COLO668 (cell line): ENCODE results near the gene TMEM30B.

Source experiments
- DNase-seq: peaks from one replicate; lab custom pipeline; 2025; ENCODE audit not compliant: unreplicated experiment; lab: John Stamatoyannopoulos, UW

TMEM30B gene

DNA sequence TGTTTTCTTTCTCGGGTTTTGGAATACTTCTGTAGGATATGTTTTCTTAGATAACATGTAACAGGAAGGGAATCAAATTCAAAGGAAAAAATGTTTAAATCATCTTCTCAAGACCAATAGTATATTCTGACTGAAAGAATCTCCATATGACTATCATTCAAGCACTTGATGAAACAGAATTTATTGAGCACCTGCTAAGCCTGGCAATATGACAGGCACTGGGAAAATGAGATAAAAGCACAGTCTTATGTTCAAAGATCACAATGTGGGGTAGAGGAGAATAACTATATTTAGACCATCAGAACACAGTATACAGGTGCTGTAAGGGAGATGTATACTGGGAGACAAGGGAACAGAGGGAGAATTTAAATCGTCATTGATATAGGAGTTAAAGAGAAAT, 19.1 kb upstream of the TMEM30B start:
- no peak for DNase-seq

DNA sequence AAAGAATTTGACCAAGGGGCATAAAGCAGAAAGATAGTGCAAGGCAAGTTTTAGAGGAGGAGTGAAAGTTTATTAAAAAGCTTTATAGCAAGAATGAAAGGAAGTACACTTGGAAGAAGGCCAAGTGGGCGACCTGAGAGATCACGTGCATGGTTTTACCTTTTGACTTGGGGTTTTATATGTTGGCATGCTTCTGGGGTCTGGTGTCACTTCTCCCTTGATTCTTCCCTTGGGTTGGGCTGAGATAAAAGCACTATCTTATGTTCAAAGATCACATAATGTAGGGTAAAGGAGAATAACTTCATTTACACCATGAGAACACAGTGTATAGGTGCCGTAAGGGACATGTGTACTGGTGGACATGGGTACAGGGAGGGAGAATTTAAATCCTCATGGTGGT, 17.7 kb upstream of the TMEM30B start:
- DNase-seq: no peak

DNA sequence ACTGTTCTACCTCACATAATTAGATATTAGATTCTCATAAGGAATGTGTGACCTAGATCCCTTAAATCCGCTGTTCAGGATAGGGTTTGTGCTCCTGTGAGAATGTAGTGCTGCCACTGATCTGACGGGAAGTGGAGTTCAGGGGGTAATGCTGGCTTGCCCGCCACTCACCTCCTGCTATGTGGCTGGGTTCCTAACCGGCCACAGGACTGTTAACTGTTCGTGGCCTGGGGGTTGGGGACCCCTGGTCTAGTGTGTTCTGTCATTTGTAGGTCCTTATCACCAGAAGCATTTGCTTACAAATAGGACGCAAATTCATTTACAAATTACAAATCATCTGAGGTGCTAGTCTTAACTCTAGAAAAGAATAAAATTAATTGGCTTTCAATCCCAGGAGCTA, 16.4 kb upstream of the TMEM30B start:
- no peak for DNase-seq

DNA sequence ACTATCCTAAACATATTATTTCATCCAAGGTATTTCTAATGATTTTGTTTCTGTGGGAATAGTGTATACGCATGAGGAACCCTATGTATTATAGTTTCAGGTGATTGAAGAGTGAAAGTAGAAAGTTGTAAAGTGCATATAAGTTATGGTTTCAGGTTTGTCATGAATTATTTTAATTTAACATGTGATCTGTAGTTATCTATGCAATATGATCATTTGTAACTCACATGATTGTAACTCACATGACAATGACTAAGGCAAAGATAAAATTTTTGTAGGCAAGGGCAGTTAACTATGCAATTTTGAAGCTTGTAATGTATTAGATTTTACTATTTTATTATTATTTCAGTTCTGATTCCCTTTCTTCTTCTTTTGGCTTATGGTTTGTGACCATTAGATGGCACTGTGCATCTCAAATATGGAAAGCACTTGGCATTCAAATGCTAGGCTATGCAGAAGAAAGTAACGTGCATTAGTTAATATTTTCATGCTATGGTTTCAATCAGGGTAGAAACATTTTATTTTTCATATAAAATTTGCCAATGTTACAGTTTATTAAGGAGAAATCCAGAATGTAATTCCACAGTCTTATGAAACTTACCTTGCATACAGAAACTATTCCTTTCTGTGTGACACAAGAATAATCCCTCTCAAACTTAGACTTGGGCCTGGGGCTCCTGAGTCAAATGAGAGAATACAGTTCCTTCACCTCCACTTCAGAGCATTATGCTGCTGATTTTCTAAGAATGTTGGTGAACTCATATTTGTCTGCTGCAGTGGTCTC, 15.8 kb upstream of the TMEM30B start:
- DNase-seq: no peak

DNA sequence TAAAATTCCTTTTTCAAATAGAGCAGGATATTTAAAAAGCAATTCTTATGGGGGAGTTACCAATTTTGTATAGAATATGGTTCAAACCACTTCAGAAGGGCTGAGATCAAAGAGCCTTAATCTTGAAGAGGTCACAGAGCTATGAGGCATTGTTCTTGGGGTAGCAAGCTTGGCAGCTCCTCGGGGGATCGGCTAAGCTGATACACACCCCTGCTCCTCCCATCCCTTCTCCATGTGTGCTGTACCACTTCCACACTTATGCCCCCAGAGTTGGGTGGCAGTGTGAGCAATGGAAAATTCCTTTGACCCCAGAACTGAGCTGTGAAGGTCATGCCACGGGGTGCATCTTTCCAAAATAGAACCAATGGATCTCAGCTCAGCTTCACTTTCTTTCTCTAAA, 15.0 kb upstream of the TMEM30B start:
- DNase-seq: no peak

DNA sequence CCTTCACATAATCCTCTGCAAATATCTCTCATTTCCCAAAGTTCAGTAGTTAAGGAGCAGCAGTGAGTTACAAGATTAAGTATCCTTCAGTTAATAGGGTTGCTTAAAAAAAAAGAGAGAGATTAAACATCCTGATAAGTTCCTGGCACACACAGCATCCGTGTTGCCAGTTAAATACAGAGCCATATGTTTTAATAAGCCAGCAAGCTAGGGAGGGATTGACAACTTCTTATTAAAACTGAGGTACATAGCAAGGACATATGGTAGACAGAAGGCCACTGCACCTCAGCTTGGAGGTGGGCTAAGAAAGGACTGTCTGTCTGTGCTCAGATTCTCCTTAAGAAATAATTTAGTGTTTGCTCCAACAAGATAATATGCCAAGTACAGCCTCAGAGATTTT, 9.6 kb upstream of the TMEM30B start:
- DNase-seq: no peak

DNA sequence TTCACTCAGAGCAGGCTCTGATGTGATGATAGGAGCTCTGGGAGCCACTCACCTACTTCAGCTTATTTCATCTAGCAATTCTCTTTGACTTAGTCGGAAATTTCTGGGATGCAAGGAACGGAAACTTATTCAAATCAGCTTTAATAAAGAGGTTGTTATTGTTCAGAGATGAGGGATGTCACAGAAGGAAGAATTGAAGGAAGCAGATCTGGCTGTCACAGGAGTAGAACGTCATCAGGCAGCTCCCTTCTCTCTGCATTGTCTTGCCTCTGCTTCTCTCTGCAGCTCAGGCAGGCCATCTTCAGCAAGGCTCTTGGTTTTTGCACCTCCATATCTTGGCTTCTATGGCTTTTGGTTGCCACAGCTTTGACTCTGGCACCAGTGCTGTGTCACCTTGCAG, 7.6 kb upstream of the TMEM30B start:
- no peak for DNase-seq

DNA sequence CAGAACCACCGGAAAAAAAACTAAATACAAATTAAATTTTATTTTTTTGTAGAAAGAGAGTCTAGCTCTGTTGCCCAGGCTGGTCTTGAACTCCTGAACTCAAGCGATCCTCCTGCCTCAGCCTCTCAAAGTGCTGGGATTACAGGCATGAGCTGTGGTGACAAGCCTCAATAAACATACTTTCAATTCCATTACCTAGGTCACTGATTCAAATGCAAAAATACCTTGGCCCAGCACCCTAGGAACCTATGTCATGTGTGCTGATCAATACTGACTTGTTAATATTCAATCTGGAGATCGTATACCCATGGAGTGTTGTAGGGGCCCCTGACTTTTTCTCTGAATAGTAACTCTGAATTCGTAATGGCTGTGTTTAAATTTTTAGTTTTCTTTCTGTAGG, 7.1 kb upstream of the TMEM30B start:
- no peak for DNase-seq

DNA sequence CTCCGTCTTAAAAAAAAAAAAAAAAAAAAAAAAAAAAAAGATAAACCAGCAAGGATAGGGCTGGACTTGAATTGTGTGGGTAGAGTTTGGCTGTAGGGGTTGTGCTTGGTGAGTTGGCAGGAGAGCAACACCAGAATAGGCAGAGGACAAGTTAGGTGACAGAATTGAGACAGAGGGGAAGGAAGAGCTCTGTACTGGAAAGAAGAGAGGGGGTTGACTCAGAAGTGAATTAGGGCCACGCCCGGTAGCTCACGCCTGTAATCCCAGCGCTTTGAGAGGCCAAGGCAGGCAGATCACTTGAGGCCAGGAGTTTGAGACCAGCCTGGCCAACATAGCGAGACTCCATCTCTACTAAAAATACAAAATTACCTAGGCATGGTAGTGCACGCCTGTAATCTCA, 6.1 kb upstream of the TMEM30B start:
- DNase-seq: no peak

DNA sequence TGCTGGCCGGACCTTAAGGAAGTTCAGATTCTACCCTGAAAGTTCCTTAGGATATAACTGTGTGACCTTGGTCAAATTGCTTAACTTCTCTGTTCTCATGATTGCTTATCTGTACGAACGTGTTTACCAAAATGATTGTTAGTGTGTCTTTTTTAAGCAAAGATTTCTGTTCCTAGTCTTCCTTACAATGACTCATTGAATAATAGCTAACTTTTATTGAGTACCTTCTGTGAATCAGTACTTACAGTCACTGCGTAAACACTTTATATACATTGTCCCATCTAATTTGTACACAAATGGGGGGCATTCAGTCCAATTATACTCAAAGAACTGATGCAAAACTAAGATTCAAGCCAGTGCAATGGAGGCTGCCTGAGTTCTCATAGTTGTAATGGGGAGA, 4.2 kb upstream of the TMEM30B start:
- DNase-seq: no peak

DNA sequence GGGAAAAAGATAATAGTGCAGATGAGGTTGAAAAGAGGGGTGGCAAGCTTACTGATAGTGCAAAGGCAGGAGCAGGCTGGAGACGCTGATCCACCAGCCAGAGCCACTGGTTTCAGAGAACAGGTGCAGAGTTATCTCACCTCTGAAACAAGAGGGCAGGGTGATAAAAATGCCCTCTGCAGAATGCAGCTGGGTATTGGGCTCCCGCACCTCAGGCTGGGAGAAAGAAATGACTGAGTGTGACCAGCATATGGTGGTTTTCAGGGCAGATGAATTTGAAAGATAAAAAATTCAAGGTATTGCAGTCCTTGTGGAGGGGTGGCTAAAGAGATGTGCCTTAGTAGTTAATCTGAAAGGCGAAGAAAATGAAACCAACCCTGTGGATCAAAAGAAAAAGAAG, 2.9 kb upstream of the TMEM30B start:
- DNase-seq: no peak

DNA sequence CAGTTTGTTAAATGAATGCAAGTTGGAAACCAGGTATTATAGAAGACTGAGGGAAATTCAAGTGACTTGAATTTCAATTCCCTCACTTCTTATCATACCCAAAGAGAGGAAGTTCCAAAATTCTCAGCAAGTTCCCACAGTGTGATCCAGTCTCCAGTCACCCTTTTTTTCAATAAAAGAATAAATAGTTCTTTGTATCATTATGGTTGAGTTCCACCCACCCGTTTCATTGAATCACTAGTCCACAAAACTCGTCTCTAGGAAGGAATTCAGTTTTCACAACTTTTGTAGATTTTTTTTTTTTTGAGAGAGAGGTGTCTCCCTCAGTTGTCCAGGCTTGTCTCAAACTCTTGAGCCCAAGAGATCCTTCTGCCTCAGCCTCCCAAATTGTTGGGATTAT, 1.6 kb upstream of the TMEM30B start:
- no peak for DNase-seq

DNA sequence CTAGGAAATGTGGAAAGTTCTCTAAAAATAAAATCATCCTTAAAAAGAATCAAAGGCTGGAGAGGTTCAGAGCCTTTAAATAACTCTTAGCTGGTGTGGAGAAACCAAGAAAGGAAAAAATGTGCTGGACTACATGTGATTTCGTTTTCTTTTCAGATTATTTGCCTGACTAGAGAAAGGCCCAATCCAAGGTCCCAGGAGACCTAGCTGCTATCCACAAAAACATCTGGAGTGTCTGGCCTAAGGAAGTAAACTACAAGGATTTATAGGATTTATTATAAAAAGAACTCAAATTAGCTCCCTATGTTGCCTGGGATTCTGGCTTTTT, 774 bp upstream of the TMEM30B start:
- no peak for DNase-seq

DNA sequence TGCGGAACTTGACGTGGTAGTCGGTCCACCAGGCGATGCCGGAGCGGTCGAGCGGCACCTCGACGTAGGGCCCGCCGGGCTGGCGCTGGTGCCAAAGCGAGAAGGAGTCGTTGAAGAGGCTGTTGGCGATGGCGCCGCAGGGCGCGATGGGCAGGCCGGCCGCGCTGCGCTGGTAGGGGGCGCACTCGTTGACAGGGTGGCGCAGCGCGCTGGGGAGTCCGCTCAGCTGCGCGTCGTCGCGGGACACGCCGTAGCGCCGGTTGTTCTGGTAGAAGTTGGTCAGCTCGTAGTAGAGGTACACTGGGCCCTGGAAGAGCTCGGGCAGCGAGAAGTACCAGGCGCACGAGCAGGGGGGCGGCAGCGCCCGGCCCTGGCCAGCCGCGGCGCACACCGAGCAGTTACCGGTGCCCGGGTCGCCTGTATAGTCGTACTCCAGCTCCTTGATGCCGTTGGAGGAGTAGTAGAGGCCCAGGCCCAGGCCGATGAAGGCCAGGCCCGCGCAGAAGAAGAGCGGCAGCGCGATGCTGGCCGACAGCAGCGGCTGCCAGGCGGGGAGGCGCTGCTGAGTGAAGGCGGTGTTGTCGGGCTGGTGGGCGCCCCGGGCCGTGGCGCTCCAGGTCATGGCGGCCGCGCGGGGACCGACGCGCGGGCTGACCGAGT, 482 bp downstream of the TMEM30B start:
- peak; percentile 92 for DNase-seq

DNA sequence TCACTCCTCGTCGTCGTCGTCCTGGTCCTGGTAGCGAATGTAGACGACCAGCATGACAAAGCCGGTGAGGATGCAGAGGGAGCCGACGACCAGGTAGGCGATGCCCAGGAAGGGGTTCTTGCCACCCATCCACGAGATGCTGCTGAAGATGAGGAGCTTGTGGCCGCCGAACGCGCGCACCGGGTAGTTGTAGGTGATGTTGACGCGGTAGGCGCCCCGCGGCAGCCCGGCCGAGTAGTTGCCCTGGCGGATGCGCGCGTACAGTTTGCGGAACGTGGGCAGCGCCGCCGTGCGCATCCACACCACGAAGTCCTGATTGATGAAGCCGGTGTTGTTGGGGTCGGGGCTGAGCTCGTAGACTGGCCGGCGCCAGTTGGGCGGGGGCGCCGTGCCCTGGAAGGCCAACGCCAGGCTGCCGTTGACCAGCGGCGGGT, 1.0 kb downstream of the TMEM30B start:
- DNase-seq: peak; percentile 81

DNA sequence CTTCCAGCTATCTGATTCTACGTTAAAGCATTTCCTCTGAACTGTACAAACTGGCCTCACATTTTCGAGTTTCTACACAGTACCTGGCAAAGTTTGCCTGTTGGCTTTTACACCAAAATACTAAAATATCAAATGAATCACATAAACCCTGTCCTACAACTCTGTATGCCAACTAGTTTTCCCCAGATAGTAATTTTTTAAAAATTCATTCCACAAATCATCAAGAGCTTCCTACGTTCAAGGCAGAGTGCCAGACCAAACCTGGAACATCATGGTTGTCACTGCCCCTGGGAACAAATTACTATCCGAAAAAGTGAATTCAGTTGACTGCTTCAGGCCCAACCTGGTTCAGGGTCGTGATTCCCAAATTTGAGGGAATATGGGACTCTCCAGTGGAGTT, 2.1 kb downstream of the TMEM30B start:
- no peak for DNase-seq

DNA sequence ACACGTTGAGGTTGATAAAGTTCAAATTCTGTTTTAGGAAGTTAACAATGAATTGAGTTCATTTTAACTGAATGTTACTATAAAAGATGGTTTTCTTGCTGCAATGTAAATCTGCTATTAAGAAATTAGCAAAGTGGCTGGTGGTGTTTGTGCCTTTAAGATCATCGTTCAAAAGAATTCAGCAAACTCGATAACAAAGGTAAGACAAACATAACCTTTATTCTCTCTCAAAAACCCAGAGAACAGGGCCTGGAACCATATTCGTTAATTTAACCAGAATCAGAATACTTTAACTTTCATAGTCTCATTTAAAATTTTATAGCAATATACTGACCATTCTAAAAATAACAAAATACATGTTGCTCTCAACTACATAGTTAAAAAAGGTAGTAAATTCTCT, 3.4 kb downstream of the TMEM30B start:
- no peak for DNase-seq

DNA sequence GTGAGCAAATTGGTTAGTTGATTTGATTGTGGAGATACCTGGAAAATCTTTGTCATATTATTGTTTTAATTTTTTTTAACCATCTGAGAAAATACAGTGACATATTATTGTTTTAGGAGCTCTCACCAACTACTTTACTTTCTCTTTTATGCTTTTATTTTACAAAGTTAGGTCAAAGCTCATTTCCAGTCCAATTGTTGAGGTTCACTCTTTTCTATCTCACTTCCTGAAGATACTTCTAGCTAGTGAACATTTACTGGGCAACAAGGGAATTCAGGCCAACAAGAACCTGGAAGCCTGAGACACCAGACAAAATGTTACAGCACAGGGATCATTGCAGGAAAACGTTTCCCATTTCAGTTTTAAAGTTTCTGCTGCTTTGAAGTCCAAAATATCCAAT, 3.9 kb downstream of the TMEM30B start:
- DNase-seq: no peak

DNA sequence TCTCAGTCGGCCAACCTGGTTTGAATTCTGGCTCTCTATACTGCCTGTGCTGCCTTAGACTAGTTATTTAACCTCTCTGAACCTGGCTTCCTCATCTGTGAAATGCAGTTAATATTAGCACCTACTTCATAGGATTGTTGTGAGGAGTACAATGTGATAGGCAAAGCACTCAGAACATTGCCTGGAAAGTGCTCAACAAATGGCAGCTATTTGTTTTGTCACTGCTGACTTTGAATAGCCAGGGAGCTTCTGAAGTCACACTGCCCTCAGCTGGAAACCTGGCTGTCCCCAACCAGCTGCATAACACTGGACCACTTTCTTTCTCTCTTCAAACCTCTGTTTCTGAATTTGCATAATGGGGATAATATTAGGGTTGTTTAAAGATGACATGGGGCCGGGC, 9.6 kb downstream of the TMEM30B start:
- DNase-seq: no peak

DNA sequence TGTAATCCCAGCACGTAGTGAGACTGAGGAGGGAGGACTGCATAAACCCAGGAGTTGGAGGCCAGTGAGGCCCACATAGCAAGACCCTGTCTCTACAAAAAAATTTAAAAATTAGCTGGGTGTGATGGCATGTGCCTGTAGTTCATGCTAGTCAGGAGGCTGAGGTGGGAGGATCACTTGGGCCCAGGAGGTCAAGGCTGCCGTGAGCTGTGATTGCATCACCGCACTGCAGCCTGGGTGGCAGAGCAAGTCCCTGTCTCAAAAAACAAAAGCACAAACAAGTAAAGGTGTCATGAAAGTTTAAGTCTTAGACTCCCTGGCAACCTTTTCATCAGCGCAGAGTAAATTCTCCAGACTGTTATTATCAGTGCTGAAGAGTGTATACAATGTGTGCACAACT, 10.4 kb downstream of the TMEM30B start:
- DNase-seq: no peak

DNA sequence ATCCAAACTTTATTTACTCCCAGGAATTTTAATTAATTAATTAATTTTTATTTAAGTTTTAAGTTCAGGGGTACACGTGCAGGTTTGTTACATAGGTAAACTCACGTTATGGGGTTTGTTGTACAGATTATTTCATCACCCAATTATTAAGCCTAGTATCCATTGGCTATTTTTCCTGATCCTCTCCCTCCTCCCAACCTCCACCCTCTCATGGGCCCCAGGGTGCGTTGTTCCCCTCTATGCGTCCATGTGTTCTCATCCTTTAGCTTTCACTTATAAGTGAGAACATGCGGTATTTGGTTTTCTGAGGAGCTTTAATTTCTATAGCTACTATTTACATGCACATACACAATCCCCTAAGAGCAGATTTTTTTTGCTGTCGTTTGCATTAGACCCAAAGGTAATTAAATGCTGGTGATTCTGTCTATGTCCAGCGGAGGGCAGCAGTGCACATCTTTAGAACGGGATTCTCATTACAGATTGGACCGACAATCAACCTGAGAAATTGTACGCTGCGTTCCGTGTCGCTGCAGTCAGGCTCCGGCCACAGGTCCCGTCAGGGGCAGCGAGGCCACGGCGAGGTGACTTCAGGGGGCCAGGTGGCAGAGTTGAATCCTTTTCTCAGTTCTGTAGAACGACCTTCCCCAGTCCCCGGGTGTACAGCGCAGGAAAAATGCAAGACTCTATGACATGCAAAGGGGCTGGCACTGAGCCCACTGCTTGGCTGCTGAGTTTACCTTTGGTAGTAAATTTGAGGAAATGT, 11.6 kb downstream of the TMEM30B start:
- DNase-seq: peak; percentile 89

DNA sequence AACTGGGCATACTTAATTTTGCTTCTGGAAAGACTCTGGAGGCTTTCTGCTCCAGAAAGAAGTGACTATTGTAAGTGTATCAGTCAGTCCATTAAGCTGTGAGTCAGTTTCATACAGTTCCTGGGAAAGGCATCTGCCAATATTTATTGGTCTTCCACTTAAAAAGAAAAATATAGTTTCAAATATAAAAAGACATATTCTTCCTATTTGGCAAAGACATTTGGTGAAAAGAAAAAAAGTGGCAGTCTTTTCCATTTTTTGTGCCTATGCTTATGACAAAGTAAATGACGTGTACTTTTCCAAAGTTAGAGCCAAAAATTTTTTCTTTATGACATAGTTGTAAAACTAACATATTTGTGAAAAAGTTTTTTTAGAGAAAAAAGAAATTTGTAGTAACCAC, 12.3 kb downstream of the TMEM30B start:
- no peak for DNase-seq
